Esophagus muscularis mucosa (tissue), 4 donors: ENCODE results near the gene CLIC5.

Experiments
- EP300 ChIP-seq: sonication (generic); formaldehyde crosslinking; IDR thresholded peaks from one replicate; pipeline ENCODE4 v1.6.1; 2017; ENCODE audit warnings: antibody characterized with exemption
- POLR2A ChIP-seq: fragments of 450-650 bp; IDR thresholded peaks from one replicate; pipeline ENCODE4 v1.6.1; 2017; ENCODE audit warnings: antibody characterized with exemption, moderate library complexity, mild to moderate bottlenecking, low read depth
- POLR2AphosphoS5 ChIP-seq, 2 donors: sonication (generic); formaldehyde crosslinking; IDR thresholded peaks; one replicate each; pipeline ENCODE4 v1.6.1; 2017; ENCODE audit warnings: antibody characterized with exemption in 2 of 2
- TF ChIP-seq, protein P1 (sequence below), 3 experiments: fragments of 200-600 bp in 2 of 3; fragments of 450-650 bp in 1 of 3; sonication (generic) in 2 of 3; IDR thresholded peaks; one replicate each; pipeline ENCODE4 v1.5.1; 2017 to 2019; ENCODE audit warnings: antibody characterized with exemption in 3 of 3, mild to moderate bottlenecking in 2 of 3, moderate library complexity in 1 of 3

GRCh38 chr6:45998524-45998923 lies 17.1 kb downstream of the CLIC5 start:
- TF ChIP-seq, protein P1, sequence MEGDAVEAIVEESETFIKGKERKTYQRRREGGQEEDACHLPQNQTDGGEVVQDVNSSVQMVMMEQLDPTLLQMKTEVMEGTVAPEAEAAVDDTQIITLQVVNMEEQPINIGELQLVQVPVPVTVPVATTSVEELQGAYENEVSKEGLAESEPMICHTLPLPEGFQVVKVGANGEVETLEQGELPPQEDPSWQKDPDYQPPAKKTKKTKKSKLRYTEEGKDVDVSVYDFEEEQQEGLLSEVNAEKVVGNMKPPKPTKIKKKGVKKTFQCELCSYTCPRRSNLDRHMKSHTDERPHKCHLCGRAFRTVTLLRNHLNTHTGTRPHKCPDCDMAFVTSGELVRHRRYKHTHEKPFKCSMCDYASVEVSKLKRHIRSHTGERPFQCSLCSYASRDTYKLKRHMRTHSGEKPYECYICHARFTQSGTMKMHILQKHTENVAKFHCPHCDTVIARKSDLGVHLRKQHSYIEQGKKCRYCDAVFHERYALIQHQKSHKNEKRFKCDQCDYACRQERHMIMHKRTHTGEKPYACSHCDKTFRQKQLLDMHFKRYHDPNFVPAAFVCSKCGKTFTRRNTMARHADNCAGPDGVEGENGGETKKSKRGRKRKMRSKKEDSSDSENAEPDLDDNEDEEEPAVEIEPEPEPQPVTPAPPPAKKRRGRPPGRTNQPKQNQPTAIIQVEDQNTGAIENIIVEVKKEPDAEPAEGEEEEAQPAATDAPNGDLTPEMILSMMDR (IDR thresholded peaks at IDR 0.05): no peak
- TF ChIP-seq POLR2A (no peak), EP300 (no peak), POLR2AphosphoS5 (IDR thresholded peaks at IDR 0.05) (no peak)
